ENCODE measurements around the gene MKX. TPM values are rescaled to one million over a fixed set of nuclear protein-coding genes. Genes with fewer than 3 reads are reported as not detected.

Gene MKX
- total RNA-seq, 8 experiments from 2014 or later, result 0.17 to 66.1 (median 1.3) TPM

DNA sequence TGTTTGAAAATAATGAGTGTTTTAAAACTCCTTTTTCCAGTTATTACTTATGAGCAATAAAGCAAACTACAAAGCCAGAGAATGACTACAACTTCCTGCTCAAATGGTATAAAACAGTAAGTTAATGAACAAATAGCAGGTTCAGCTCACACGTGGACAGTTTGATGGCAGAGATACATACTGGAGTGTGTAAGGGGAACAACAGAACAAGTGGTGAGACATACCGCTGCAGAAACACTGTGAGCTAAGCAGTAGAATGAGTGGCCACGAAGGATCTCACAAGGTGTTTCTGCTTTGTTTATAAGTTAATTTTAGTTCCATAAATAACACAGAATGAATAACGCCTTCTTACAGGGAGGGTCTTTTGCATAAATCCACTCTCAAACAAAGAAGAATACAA, 3.0 kb upstream of the MKX start:
- in situ Hi-C loops (cut with MboI; ENCODE audit: low pct_unique_long_range_greater_than_20kb in 2 of 9, low sequenced_read_pairs in 9 of 9, unreplicated experiment in 9 of 9), result loop anchor here in 4 of 9 experiments (25.0 kb wide), 4 partner anchors 186 to 464 kb away; no protein-coding TSS in a partner anchor
- Histone ChIP-seq H3K4me3 (no peak overlapping the region), H3K27ac (no peak overlapping the region), H3K4me1 (replicated peaks in 1 of 2) (peaks cover 9 to 23% of the 10 kb centered on the region in 2 donors)
- WGBS, 10 experiments, result 0 to 57% (median 41%) methylated on average over 2 to 4 of the region's 4 CpGs; no CpG with 5 or more reads in 3 of the 10 experiments
- ATAC-seq (replicated peaks in 6 of 8), result no peak

DNA sequence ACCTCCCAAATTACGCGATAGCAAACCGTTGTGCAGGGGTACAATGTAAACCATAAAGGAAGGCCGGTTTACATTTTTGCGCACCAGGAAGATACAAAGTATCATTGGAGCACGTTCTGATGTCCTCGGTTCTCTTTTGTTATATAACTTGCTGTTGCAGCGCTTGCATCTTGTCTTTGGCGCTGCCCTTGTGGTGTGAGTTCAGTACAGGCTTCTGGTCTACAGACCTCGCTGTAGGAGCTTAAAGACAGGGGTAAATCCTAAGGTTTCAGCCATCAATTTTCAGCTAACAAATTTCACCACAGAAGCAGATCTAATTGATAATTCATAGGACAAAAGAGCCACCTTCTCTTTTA, 1.5 kb upstream of the MKX start:
- no peak for ATAC-seq (replicated peaks in 6 of 8)
- H3K4me1 ChIP-seq (replicated peaks in 1 of 2), result peaks cover 9 to 25% of the 10 kb centered on the region in 2 donors
- in situ Hi-C loops (cut with MboI; ENCODE audit: low pct_unique_long_range_greater_than_20kb in 2 of 9, low sequenced_read_pairs in 9 of 9, unreplicated experiment in 9 of 9), result loop anchor here in 4 of 9 experiments (25.0 kb wide), 4 partner anchors 185 to 465 kb away; no protein-coding TSS in a partner anchor
- 3 to 89% (median 5%) methylated on average over 3 to 10 of the region's 10 CpGs; no CpG with 5 or more reads in 3 of the 10 experiments for WGBS, 10 experiments
- H3K27ac ChIP-seq, result no peak overlapping the region
- peak overlapping the region in 1 of 5 donors; percentile 48 for H3K4me3 ChIP-seq

DNA sequence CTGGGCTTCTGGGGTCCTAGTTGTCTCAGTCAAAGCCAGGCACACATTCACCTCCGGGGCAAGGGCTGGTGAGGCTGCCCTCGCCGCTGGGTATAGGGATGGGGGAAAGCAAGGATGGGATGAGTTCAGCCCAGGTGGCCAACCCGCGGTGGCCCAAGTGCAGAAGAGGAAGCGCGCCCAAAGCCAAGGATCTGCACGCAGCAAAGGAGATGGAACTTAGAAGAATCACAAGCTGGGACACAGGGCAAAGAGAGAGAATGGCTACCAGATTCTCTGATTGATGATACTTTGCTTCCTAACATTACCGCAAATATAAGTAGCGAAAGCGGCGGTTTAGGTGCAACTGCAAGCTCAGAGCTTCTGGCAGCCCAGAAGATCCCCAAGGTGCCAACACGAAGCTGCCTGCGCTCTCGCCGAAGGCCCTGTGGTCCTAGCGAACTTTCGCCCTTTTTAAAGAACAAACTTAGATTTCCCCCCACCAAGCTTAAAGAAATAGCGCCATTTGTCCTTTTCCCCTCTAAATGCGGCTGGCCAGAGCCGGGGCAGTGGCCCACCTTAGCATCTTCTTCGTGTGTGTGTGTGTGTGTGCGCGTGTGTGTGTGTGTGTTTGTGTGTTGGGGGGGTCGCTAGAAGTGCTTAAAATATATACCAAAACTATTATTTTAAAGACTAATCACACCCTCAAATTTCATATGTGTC, 927 bp upstream of the MKX start:
- Histone ChIP-seq H3K4me3 (peak overlapping the region; percentile 47 to 59 (median 48)), H3K4me1 (replicated peaks in 1 of 2) (peaks cover 9 to 25% of the 10 kb centered on the region in 2 donors), H3K27ac (no peak overlapping the region)
- WGBS, 10 experiments, result 0 to 88% (median 4%) methylated on average over 3 to 18 of the region's 25 CpGs; no CpG with 5 or more reads in 4 of the 10 experiments
- ATAC-seq (replicated peaks in 6 of 8), result no peak
- in situ Hi-C loops (cut with MboI; ENCODE audit: low pct_unique_long_range_greater_than_20kb in 2 of 9, low sequenced_read_pairs in 9 of 9, unreplicated experiment in 9 of 9), result loop anchor here in 4 of 9 experiments (25.0 kb wide), 4 partner anchors 184 to 466 kb away; no protein-coding TSS in a partner anchor

DNA sequence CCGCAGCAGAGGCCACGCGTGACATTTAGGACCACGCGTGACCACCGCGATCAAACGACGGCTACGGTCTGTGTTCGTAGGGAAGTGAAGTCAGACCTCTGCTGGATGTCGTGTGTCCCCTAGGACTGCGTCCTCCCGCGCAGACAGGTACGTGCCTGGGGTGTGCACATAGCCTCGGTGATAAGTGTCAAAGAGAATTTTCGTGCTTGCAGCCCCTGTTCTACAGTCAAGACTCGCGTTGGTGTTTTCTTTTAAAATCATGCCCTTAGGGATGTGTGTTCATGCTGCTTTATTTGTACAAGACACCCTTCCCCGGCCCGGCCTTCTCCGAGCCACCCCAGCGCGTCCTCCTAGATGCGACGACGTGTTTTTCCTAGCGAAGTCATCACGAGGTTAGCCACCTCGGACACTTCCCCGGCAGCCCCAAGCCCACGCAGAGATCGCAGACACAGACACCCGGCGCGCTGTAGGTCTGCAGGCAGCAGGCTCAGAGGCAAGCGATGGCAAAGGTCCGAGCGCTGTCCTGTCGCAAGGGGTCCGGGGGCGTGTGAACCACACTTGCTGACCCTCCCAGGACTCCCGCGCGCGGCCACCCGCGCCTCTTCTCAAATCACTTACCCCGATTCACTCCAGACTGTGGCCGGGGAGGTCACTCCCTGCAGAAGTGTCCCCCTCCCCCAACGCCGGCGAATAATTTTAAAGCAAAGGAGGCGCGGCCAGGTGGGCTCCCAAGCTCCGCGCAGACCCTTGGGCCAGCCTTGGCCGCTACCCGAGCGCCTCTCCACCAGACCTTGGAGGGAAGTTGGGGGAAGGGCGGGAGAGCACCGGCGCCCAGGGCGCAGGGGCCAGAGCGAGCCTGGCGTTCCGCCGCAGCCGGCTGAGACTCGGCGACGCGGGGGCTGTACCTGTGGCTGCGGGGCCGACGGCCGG, 552 bp downstream of the MKX start:
- peak overlapping the region; percentile 47 to 59 (median 48) for H3K4me3 ChIP-seq
- 0 to 32% (median 4%) methylated on average over 5 to 19 of the region's 78 CpGs; no CpG with 5 or more reads in 5 of the 10 experiments for WGBS, 10 experiments
- in situ Hi-C loops (cut with MboI; ENCODE audit: low pct_unique_long_range_greater_than_20kb in 2 of 9, low sequenced_read_pairs in 9 of 9, unreplicated experiment in 9 of 9), result loop anchor here in 4 of 9 experiments (25.0 kb wide), 4 partner anchors 183 to 467 kb away; no protein-coding TSS in a partner anchor
- no peak overlapping the region for H3K27ac ChIP-seq
- H3K4me1 ChIP-seq (replicated peaks in 1 of 2), result peaks cover 9 to 25% of the 10 kb centered on the region in 2 donors
- ATAC-seq (replicated peaks in 6 of 8), result peak; percentile 1 to 30 (median 11)

DNA sequence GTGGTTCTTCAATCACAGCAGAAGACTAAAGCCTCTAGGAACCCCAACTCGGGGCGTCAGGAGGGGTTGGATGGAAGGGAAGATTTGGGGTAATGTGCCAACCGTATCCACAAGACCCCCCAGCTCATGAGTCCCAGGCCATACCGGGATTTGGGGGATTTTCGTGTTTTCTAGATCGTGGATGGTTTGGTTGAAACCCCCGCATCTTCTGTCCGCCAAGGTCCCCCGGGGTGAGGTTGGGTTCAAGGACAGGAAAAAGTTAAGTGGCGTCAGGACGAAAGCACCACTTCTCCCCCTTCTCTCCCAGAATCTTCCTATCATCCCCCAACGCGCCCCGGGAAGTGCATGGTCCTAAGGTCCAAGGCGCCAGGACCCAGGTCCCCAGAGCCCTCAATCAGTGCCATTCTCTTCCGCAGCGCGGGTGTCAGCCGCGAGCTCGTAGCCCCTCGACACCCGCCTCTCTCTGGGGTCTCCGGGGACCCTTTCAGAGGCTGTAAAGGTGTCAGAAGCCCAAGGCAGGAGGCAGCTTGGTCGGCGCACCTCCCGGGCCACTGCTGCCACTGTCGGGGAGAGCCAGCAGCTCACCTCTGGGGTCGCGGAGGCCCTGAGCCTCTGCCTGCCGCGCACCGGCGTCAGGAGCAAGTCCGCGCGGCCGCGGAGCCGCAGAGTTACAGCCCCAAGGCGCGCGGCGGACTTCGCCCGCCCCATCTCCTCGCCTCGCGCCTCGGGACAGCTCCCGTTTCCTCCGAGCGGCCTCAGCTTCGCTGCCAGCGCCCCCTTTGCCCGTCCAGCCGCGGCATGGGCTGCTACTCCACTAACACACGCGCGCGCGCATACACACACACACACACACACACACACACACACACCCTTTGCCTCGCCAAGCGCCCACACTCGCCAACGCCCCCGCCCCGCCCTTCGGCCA, 1.5 kb downstream of the MKX start:
- H3K4me3 ChIP-seq, result peak overlapping the region; percentile 47 to 59 (median 48)
- peak; percentile 5 to 35 (median 24) for ATAC-seq (replicated peaks in 6 of 8)
- in situ Hi-C loops (cut with MboI; ENCODE audit: low pct_unique_long_range_greater_than_20kb in 2 of 9, low sequenced_read_pairs in 9 of 9, unreplicated experiment in 9 of 9), result loop anchor here in 4 of 9 experiments (25.0 kb wide), 4 partner anchors 182 to 468 kb away; no protein-coding TSS in a partner anchor
- H3K4me1 ChIP-seq (replicated peaks in 1 of 2), result peaks cover 9 to 25% of the 10 kb centered on the region in 2 donors
- H3K27ac ChIP-seq, result no peak overlapping the region
- WGBS, 10 experiments, result 0 to 17% (median 3%) methylated on average over 1 to 7 of the region's 70 CpGs; no CpG with 5 or more reads in 5 of the 10 experiments

DNA sequence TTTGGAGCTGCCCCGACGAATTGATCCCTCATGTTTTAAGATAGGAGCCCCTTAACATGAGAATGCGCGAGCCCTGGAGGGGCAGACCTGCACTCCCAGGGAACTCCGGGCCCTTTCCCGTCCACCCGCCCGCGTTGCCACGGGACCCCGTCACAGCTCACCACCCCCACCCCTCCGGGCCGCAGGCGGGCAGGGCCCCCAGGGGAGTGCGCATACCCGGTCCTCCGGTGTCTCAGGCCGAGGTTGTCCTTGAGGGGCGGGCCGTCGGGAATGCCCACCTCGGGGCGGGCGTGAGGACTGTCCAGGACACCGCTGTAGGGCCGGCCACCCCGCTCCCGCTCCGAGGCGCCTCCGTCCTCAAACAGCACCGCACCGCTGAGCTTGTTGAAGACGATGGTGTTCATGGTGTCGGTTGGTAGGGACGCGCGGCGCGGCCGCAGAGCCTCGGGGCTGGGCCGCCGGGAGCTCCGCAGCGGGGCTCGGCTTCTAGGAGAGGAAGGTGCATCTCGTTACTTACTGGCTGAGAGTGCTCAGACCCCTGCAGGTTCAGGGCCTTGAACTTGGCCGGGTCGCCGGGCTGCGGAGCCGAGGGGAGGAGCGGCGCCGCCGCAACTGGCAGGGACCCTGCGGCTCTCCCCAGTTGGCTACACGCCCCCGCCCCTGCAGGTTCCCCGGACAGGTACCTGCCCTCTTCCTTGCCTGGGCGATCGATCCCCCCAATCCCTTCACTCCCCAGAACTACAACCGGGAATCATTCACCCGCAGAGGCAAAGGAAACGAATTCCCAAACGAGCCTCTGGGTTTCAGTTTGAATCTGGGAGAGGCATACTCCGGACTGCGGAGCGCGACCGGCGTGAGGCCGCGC, 2.4 kb downstream of the MKX start:
- WGBS, 10 experiments, result 0 to 6% (median 3%) methylated on average over 2 to 11 of the region's 75 CpGs; no CpG with 5 or more reads in 6 of the 10 experiments
- no peak overlapping the region for H3K27ac ChIP-seq
- peak; percentile 2 to 28 (median 16) for ATAC-seq (replicated peaks in 6 of 8)
- H3K4me1 ChIP-seq (replicated peaks in 1 of 2), result peaks cover 9 to 25% of the 10 kb centered on the region in 2 donors
- in situ Hi-C loops (cut with MboI; ENCODE audit: low pct_unique_long_range_greater_than_20kb in 2 of 9, low sequenced_read_pairs in 9 of 9, unreplicated experiment in 9 of 9), result loop anchor here in 4 of 9 experiments (25.0 kb wide), 4 partner anchors 181 to 469 kb away; no protein-coding TSS in a partner anchor
- H3K4me3 ChIP-seq, result peak overlapping the region; percentile 47 to 59 (median 48)

DNA sequence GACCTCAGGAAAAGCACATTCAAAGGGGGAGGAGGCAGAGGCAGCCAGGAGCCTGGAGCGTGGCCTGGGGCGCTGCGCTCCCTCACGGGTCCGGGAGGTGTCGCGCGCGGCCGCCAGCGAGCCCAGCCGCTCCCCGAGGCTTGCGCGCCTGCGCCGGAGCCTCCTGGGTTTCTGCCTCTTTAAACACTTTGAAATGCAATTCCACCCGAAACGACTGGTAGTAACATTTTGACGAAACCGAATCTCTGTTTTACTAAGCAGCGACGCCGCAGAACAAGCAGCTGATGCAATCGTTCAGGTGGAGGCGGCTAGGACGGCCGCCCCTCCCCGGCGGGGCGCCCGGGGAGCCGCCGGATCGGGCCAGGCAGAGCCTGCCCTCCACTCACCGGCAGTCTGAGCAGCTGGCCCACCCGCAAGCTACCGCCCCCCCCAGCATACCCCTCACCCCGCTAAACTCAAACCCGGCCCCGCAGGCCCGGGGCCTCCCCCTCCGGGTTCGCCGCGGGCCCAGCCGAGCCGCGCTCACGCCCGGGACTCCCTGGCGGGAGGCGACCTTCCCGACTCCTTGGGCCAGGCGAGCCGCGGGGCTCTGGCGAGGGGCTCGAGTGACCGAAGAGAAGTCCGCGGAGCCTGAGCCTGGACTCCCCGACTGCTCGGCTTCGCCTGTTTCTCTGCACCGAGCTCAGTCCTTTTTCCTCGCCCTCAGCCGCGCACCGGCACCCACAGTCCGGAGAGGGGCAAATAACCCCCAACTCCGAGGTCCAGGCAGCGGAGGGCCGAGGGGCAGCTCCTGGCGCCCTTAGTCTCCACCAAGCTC, 3.2 kb downstream of the MKX start:
- ATAC-seq (replicated peaks in 6 of 8), result peak; percentile 32 to 83 (median 72)
- Histone ChIP-seq H3K4me1 (replicated peaks in 1 of 2) (peaks cover 9 to 25% of the 10 kb centered on the region in 2 donors), H3K4me3 (peak overlapping the region; percentile 47 to 59 (median 48)), H3K27ac (no peak overlapping the region)
- in situ Hi-C loops (cut with MboI; ENCODE audit: low pct_unique_long_range_greater_than_20kb in 2 of 9, low sequenced_read_pairs in 9 of 9, unreplicated experiment in 9 of 9), result loop anchor here in 4 of 9 experiments (25.0 kb wide), 4 partner anchors 180 to 470 kb away; no protein-coding TSS in a partner anchor
- 0% methylated on average over 6 to 15 of the region's 75 CpGs; no CpG with 5 or more reads in 6 of the 10 experiments for WGBS, 10 experiments

DNA sequence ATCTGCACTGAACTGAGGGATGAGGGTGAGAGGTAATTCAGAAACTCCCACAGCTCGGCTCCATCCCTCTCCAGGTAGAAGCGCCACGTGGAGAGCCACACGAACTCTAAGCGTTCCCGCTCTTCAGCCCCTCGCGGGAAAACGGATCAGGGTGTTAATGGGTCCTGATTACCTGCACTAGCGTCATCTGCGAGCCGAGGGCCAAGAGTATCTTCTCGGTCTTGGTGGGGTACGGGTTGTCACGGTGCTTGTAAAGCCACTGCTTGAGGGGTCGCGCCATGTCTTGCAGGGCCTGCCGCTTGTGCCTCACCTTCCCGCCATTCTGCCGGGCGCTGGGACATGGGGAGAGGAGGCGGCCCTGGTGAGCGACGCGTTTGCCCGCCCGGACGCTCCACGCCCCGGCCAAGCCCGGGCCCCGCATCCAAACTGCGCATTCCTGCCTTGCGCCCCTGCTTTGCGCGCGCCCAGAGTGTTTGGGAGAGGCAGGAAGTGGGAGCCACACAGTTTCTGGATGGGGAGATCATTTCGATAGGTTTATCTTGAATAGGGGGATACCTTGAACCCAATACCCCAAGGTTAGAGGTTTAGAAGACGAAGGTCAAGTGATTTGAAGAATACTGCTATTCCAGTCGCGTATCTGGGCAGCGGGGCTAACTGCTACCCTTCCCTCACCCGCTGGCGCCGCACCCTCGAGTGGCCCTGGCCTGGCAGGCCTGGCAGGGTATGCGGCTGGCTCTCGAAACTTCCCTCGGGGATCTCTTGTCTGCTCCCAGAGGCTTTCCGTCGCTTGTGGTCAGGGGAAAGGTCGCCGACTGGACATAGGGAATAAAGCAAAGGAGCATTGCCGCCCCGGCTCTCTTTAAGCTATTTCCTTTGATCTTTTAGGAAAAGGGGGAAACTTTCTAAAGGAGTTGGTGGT, 4.2 kb downstream of the MKX start:
- Histone ChIP-seq H3K27ac (no peak overlapping the region), H3K4me3 (peak overlapping the region in 4 of 5 donors; percentile 48 to 59 (median 50)), H3K4me1 (replicated peaks in 1 of 2) (peaks cover 6 to 19% of the 10 kb centered on the region in 2 donors)
- no peak for ATAC-seq (replicated peaks in 6 of 8)
- in situ Hi-C loops (cut with MboI; ENCODE audit: low pct_unique_long_range_greater_than_20kb in 2 of 9, low sequenced_read_pairs in 9 of 9, unreplicated experiment in 9 of 9), result loop anchor here in 4 of 9 experiments (25.0 kb wide), 4 partner anchors 179 to 471 kb away; no protein-coding TSS in a partner anchor
- WGBS, 10 experiments, result 16 to 80% (median 56%) methylated on average over 3 to 28 of the region's 55 CpGs; no CpG with 5 or more reads in 2 of the 10 experiments

DNA sequence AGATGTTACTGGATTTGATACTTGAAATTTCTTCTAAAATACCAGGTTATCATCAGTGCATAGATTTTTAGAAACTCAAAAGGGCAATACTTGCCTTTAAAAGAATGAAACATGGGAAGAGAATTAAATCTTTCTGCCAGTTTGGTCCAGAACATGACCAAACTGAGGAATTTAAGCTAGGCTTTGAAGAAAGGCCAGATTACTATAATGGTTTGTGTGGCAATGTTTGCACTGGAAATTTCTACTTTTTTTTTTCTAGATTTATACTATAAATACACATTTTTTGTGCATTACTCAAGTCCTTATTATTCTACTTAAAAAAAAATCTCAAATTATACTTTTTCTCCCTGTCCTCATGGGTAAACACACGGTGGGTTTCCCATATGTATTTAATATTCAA, 9.2 kb downstream of the MKX start:
- no peak overlapping the region for H3K27ac ChIP-seq
- H3K4me3 ChIP-seq, result no peak overlapping the region
- WGBS, 10 experiments, result 50 to 100% (median 82%) methylated on average over 1 of the region's 1 CpG; no CpG with 5 or more reads in 1 of the 10 experiments
- H3K4me1 ChIP-seq (replicated peaks in 1 of 2), result no peaks in the 10 kb centered on the region
- ATAC-seq (replicated peaks in 6 of 8), result no peak
- in situ Hi-C loops (cut with MboI; ENCODE audit: low pct_unique_long_range_greater_than_20kb in 2 of 9, low sequenced_read_pairs in 9 of 9, unreplicated experiment in 9 of 9), result loop anchor here in 4 of 9 experiments (25.0 kb wide), 4 partner anchors 174 to 476 kb away; no protein-coding TSS in a partner anchor
